AG04450 (cell line): ENCODE data around the gene GALNT9. TPM values are rescaled to one million over a fixed set of nuclear protein-coding genes. Genes with fewer than 3 reads are reported as not detected.

Source experiments
- CTCF ChIA-PET: fragments of 300-600, 350-600 bp; formaldehyde crosslinking; extraction: SDS; loops from one replicate; lab custom pipeline; 2022; ENCODE audit warnings: antibody characterized with exemption, inconsistent platforms; lab: Charles Lee
- POLR2A ChIA-PET: fragments of 350-600 bp; formaldehyde crosslinking; extraction: SDS; loops from one replicate; lab custom pipeline; 2021; ENCODE audit warnings: antibody characterized with exemption, inconsistent platforms; lab: Yijun Ruan, JAX
- DNase-seq: peaks from one replicate; pipeline ENCODE4 v3.0.0-alpha.2; 2011; ENCODE audit warnings: low read depth, low spot score
- H3K27ac ChIP-seq: one replicate; pipeline ENCODE4 v1.5.1; 2012; ENCODE audit warnings: low read depth, low read length, control low read depth
- H3K27me3 ChIP-seq: one replicate; pipeline ENCODE4 v1.6.0; 2012; ENCODE audit warnings: low read length; ENCODE audit not compliant: control insufficient read depth, insufficient read depth
- H3K4me3 ChIP-seq: 2 replicates; pipeline ENCODE4 v1.5.1; 2011; ENCODE audit warnings: mild to moderate bottlenecking, low read depth, low read length, control low read depth
- H3K9me3 ChIP-seq: 2 replicates; pipeline ENCODE4 v1.5.1; 2012; ENCODE audit warnings: low read length; ENCODE audit not compliant: control insufficient read depth, insufficient read depth
- CTCF ChIP-seq: IDR thresholded peaks from 2 replicates; pipeline ENCODE4 v1.5.1; 2011; ENCODE audit warnings: low read depth, low read length, control low read depth, inconsistent platforms
- polyA plus RNA-seq: library from polyadenylated mRNA; depleted of rRNA; stranded (reverse); fragments of >200 nt; gene quantifications from 2 replicates; pipeline ENCODE4 v1.2.3, GENCODE V29; 2011

The GALNT9 gene
- polyA plus RNA-seq, 1 experiment, result not detected

GRCh38 chr12:132328282-132329029 lies 933 bp downstream of the GALNT9 start:
- ChIA-PET CTCF (no interaction called here), POLR2A (no interaction called here)
- peaks cover 17% of the 10 kb centered on the region for H3K9me3 ChIP-seq
- TF ChIP-seq CTCF, result no peak
- H3K27ac ChIP-seq, result no peak overlapping the region
- H3K4me3 ChIP-seq, result no peak overlapping the region
- no peak for DNase-seq
- H3K27me3 ChIP-seq, result peaks cover 23% of the 10 kb centered on the region

- Histone ChIP-seq H3K27me3 (peaks cover 27% of the 10 kb centered on the region), H3K9me3 (peaks cover 10% of the 10 kb centered on the region), H3K27ac (peak overlapping the region; percentile 11), H3K4me3 (peak overlapping the region; percentile 27)
- peak; percentile 37 for DNase-seq
- no peak for TF ChIP-seq CTCF
- CTCF ChIA-PET, result no interaction called here
- POLR2A ChIA-PET, result no interaction called here
Measured at GRCh38 chr12:132327336-132328171, 1.8 kb downstream of the GALNT9 start.

GRCh38 chr12:132326646-132327045 lies 2.7 kb downstream of the GALNT9 start:
- no peak overlapping the region for H3K4me3 ChIP-seq
- peaks cover 10% of the 10 kb centered on the region for H3K9me3 ChIP-seq
- no peak for DNase-seq
- ChIA-PET POLR2A (interaction anchor here (0.6 kb wide), 1 partner anchor 137 kb away, joined by 6 read pairs; no protein-coding TSS in a partner anchor), CTCF (no interaction called here)
- TF ChIP-seq CTCF, result no peak
- H3K27ac ChIP-seq, result no peak overlapping the region
- H3K27me3 ChIP-seq, result peaks cover 30% of the 10 kb centered on the region

- no peak overlapping the region for H3K27ac ChIP-seq
- H3K27me3 ChIP-seq, result peaks cover 30% of the 10 kb centered on the region
- H3K4me3 ChIP-seq, result no peak overlapping the region
- TF ChIP-seq CTCF, result no peak
- ChIA-PET CTCF (no interaction called here), POLR2A (no interaction called here)
- peaks cover 6% of the 10 kb centered on the region for H3K9me3 ChIP-seq
- no peak for DNase-seq
Measured at GRCh38 chr12:132325733-132326130, 3.7 kb downstream of the GALNT9 start.
